GM19193 (cell line): ENCODE results near the gene ZNF786.

Experiments used
- POLR2A ChIP-seq: IDR thresholded peaks from 4 replicates; pipeline ENCODE4 v1.6.1; 2011; ENCODE audit not compliant: insufficient read depth, insufficient read length; ENCODE audit errors: extremely low read depth

Gene ZNF786

DNA sequence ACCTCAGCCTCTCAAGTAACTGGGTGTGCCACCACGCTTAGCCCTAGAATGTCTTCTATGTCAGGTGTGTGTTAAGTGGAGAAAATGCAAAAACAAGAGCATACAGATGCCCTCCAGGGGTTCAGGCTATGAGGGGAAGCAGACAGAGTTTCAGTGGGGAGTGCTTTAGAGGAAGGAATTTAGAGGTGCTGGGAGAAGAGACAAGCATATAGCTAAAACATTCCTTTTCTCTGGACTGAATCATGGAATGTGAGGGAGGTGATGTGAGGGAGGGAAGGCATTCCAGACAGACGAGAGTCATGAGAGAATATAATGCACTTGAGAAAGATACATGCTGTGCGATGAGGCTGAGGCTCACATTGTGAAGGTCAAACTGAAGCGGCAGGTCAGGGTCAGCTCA lies 6.6 kb upstream of the ZNF786 start:
- no peak for TF ChIP-seq POLR2A

DNA sequence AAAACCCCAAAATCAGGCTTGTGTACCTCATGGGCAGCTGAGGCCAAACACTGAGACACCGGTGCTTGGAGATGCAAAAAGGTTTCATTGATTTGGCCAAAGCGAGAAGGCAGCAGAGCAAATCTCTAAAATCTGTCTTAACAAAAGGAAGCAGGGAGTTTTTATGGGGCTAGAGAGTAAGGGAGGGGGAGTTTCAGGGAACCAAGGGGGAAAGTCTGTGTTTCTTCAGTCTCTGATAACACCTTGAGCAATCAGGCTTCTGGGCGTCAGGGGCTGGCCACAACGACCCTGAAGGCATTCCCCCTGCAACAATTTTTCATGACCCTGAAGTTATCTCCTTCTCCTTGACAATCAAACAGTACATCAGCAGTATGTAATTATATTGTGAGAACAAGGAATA lies 2.7 kb upstream of the ZNF786 start:
- no peak for TF ChIP-seq POLR2A

DNA sequence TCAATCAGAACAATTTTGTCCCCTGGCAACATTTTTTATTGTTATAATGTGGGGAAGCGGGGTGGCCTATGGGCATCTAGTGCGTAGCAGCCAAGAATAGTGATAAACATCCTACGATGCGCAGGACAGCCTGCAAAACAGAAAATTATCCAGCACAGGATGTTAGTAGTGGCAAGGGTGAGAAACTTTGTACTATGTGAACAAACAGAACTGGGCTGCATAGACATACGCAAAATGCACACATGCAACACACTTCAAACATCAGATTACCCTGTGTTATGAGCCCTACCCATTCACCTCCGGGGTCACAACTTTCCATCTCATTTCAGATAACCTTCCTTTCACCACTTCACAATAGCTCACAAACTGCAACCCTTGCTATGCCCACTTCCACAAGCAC lies 3.1 kb downstream of the ZNF786 start:
- TF ChIP-seq POLR2A = no peak

DNA sequence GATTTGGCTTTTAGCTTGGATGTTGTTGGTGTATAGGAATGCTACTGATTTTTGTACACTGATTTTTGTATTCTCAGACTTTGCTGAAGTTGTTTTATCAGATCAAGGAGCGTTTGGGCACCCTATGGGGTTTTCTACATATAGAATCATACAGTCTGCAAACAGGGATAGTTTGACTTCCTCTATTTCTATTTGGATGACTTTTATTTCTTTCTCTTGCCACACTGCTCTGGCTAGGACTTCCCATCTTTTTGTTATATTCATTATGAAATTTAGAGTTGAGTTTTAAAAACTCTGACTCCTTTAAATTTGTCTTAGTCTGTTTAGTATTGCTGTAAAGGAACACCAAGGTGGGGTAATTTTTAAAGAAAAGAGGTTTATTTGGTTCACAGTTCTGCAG lies 4.7 kb downstream of the ZNF786 start:
- TF ChIP-seq POLR2A = no peak

DNA sequence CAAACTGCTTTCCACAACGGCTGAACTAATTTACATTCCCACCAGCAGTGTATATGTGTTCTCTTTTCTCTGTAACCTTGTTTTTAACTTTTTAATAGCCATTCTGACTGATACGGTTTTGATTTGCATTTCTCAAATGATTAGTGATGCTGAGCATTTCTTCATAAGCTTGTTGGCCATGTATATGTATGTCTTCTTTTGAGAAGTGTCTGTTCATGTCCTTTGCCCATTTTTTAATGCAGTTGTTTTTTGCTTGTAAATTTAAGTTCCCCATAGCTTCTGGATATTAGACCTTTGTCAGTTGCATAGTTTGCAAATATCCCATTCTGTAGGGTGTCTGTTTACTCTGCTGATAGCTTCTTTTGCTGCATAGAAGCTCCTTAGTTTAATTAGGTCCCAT lies 6.1 kb downstream of the ZNF786 start:
- TF ChIP-seq POLR2A = no peak

DNA sequence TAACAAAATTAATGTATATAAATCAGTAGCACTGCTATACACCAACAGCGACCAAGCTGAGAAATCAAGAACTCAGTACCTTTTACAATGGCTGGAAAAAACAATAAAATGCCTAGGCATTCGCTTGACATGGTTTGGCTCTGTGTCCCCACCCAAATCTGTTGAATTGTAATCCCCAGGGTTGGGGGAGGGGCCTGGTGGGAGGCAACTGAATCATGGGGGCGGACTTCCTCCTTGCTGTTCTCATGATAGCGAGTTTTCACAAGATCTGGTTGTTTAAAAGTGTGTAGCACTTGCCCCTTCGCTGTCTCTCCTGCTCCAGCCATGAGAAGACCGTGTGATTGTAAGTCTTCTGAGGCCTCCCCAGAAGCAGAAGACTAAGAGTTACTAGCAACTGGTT lies 8.6 kb downstream of the ZNF786 start:
- no peak for TF ChIP-seq POLR2A

DNA sequence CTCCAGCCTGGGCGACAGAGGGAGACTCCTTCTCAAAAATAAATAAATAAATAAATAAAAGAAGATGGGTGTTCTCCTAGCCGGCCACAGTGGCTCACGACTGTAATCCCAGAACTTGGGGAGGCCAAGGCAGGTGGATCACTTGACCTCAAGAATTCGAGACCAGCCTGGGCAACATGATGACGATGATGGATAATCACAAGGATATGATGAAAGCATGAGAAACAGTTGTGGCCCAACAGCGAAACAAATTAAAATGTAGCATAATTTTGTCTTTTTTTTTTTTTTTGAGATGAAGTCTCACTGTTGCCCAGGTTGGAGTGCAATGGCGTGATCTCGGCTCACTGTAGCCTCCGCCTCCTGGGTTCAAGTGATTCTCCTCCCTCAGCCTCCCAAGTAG lies 12.9 kb downstream of the ZNF786 start:
- TF ChIP-seq POLR2A = no peak

DNA sequence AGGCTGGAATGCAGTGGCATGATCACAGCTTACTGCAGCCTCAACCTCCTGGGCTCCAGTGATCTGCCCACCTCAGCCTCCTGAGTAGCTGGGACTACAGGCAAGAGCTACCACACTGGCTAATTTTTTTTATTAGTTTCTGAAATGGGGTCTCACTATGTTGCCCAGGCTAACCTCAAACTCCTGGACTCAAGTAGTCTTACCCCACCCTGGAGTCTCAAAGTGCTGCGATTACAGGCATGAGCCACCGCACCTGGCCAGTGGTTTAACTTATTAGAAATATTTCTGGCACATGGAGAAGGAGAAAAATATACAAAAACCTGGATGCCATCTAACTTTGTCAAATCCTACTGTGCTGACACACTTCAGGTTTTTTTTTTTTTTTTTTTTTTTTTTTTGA lies 15.2 kb downstream of the ZNF786 start:
- TF ChIP-seq POLR2A = no peak

DNA sequence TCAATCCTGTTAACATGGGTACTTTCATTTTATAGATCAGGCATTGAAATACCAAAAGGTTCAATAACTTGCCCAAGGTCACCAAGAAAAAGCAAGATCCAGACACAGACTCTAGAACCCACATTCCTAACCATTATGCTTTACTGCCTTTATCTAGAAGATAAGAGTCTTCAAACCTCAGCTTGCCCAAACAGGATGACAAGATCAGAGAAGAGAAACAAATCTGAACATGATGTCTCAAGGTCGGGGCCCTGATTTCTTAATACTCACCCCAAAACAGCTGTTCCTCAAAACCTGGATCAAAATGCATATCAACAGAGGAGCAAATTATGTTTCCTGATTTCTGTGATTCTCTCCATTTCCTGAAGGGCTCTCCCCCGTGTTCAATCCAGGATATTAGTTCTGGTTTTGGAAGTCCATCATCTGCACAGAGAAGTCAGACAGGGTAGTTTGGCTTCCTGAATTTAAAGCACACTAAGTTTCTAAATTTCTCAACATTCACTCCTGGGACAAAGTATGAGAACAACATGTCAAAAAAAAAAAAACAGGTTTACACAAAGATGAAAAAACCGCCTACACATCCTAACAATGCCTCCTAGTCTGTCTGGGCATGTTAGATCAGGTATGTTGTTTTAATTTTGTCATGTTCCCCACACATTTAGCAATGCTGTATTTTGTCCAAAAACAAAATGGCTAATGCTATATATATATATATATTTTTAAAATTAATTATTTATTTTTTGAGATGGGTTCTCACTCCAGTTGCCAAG lies 16.2 kb downstream of the ZNF786 start:
- TF ChIP-seq POLR2A = no peak

DNA sequence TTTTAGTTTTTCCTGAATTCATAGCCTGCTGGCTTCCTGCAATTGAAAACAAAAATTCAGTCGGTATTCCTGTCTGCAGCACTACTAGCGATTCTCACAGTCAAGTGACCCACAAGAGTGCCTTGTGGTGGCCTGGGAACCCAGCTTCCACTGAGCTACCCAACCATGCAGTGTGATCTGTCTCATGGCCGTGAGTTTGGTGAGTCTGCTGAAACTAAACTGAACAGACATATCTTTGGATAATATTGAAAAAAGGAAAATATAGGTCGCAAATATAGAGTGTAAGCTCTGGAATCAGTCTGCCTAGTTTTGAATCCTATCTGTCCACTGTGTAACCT lies 18.1 kb downstream of the ZNF786 start:
- no peak for TF ChIP-seq POLR2A

DNA sequence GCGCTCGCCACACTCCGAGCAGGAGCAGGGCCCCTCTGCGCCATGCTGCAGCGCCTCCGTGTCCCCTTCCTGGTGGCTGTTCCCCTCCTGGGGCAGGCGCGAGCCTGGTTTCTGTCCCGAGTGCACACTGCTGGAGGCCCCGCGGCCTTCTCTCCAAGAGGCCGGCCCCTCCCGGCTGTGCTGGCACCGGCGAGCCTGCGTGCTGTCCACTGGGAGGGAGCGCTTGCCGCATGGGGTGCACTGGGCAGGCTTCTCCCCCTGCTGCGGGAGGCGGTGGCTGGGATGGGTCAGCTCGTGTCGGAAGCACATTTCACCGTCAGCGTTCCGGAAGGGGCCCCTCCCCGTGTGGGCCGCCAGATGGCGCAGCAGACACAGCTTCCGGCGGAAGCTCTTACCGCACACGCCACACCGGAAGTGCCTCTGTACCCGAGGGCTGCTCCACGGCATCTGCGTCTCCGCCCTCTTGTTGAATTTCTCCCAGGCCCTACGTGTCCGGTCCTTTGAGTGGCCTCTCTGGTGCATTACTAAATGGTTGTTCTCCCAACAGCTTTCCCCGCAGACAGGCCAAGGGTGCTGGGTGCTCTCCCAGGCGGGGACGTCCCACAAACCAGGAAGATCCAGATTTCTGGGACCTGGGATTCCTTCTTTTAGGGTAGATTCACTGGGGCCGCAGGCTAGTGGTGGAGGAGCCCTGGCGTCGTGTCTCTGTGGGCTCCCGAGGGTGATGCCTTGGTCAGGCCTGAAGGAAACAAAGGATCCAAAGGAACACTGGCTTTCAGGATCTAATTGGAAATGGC lies 18.7 kb downstream of the ZNF786 start:
- TF ChIP-seq POLR2A = no peak

DNA sequence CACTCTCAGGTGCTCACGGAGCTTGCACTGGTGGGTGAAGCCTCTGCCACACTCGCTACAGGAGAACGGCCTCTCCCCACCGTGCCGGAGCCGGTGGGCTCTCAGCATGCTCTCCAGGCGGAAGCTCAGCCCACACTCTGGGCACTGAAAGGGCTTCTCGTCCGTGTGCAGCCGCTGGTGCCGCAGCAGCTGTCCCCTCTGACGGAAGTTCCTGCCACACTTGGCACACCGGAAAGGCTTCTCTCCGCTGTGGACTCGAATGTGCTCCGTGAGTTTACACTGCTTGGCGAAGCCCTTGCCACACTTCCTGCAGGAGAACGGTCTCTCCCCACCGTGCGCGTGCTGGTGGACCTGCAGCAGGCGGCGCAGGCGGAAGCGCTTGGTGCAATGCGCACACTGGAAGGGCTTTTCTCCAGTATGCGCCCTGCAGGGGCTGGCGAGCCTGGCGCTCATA lies 19.3 kb downstream of the ZNF786 start:
- TF ChIP-seq POLR2A = no peak

DNA sequence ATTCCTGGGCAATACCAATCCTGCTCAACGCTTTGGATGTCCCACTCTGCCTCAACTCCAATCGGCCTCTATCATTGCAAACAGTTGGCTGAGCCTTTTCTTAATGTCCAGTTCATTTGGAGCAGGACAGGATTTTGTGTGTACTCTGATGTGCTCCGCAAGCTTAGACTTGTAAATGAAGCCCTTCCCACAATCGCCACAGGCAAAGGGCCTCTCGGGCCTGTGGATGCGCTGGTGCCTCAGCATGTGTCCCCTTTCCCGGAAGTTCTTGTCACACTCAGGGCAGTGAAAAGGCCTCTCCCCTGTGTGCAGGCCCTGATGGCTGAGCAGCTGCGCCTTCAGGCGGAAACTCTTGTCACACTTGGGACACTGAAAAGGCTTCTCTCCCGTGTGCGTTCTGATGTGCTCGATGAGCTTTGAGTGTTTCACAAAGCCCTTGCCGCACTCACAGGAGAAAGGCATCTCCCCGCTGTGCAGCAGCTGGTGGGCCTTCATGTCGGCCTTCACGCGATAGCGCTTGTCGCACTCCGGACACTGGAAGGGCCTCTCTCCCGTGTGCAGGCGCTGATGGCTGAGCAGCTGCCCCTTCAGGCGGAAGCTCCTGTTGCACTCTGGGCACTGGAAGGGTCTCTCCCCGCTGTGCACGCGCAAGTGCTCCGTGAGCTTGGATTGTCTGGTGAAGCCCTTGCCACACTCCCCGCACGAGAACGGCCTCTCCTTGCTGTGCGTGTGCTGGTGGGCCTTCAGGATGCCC lies 20.0 kb downstream of the ZNF786 start:
- TF ChIP-seq POLR2A = no peak

DNA sequence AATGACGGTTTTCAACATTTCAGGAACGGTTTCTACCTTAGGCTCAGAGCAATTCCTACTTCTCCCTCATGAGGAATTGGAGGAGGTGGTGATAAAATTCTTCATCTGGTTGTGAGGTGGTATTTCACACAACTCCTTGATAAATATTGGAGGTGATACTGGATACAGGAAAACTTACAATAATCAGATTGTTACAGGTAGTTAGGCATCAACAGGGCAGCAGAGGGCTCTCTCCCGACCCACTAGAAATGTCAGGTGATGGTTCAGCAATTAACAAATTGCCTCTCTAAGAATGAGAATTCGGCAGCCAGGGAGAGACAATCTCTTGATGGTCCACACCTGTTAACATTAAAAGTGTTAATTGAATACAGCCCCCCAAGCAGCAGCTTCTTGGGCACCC lies 22.6 kb downstream of the ZNF786 start:
- no peak for TF ChIP-seq POLR2A

DNA sequence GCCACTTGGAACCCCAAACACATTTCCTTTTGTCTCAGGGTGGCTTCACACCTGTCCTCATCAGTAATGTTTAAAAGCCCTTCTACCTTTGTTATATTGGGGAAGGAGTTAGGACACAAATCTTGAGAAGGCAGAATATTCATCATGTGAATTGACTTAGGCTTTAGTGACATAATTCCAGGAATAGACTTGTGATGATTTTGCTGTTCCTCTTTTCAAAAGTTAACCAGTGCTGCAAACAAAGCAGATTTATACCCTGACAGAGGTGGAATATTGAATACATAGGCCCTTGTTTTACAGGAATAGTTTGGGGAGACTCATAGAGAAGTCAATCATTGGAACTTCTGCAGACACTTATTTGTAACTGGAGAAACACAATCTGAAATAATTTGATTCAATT lies 27.0 kb downstream of the ZNF786 start:
- TF ChIP-seq POLR2A = no peak

DNA sequence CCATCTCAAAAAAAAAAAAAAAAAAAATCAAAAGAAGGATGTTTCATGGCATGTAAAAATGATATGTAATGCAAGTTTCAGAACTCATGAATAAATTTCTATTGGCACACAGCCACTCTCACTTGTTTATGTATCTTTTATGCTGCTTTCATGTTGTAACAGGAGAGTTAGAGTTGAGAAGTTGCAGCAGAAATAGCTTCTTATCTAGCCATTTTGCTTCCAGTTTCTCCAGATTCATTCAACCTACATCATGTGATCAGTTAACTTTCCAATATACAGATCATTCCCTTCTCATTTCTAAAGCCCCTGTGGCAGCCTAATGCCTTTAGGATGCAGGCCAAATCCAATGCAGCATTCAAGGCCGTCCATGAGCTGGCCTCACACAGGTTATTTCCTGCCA lies 30.4 kb downstream of the ZNF786 start:
- no peak for TF ChIP-seq POLR2A

DNA sequence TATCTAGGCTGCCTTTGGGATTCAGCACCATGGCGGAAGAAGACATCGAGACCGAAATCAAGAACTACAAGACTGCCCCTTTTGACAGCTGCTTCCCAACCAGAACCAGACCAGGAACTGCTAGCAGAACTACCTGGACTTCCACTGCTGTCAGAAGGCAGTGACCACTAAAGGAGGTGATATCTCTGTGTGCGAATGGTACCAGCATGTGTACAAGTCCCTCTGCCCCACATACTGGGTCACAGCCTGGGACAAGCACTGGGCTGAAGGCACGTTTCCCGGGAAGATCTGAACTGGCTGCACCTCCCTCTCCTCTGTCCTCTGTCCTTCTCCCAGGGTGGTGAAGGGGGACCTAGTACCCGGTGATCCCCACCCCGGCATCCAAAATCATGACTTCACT lies 36.6 kb downstream of the ZNF786 start:
- no peak for TF ChIP-seq POLR2A

DNA sequence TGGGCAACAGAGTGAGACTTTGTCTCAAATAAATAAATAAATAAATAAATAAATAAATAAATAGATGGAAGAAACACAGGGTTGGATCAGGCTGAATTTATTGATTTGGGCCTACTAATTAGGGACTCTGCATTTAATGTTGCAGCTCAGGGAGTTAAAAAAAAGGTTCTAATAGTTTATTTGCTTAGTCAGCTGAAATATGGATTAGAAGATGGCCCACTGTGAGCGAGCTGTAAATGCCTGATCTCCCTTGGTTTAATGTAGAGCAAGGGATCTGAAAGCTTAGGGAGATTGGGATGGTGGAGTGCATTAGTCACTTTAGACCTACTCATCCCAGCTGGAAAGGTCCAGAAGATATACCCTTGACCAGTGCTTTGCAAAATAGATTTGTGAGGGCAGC lies 37.1 kb downstream of the ZNF786 start:
- TF ChIP-seq POLR2A = no peak
